IMR-90 (cell line): ENCODE data around the gene TMPRSS15.

ENCODE experiments used
- POLR2A ChIP-seq: IDR thresholded peaks from 2 replicates; pipeline ENCODE4 v1.6.1; 2012; ENCODE audit warnings: mild to moderate bottlenecking, low read depth, low read length
- RFX5 ChIP-seq: IDR thresholded peaks from 2 replicates; pipeline ENCODE4 v1.8.0; 2012; ENCODE audit warnings: low read depth, mild to moderate bottlenecking, low read length, moderate library complexity
- TF ChIP-seq, protein P1 (sequence below): conservative IDR thresholded peaks from 2 replicates; pipeline ENCODE4 v1.5.1; 2012; ENCODE audit warnings: mild to moderate bottlenecking, low read depth, low read length, improper control_type of control experiment

DNA sequence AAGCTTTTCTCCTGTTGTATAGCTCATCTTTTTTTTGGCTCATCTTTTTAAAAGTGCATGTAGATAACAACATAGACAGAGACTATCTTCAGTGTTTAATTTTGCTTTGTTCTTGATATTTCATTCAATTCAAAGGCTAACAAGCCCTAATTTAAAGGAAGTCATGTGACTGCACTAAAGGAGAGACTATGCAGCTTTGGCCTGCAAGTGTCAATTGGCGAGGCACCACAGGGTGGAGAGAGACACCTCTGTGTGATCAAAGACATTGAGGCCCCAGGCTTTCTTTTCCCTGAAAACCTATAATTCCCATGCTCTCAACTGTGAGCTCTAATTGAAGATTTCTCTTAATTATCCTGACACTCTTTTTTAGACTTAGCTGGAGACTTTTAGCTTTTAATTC is 105.4 kb downstream of the TMPRSS15 start:
- TF ChIP-seq, protein P1, sequence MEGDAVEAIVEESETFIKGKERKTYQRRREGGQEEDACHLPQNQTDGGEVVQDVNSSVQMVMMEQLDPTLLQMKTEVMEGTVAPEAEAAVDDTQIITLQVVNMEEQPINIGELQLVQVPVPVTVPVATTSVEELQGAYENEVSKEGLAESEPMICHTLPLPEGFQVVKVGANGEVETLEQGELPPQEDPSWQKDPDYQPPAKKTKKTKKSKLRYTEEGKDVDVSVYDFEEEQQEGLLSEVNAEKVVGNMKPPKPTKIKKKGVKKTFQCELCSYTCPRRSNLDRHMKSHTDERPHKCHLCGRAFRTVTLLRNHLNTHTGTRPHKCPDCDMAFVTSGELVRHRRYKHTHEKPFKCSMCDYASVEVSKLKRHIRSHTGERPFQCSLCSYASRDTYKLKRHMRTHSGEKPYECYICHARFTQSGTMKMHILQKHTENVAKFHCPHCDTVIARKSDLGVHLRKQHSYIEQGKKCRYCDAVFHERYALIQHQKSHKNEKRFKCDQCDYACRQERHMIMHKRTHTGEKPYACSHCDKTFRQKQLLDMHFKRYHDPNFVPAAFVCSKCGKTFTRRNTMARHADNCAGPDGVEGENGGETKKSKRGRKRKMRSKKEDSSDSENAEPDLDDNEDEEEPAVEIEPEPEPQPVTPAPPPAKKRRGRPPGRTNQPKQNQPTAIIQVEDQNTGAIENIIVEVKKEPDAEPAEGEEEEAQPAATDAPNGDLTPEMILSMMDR: no peak
- no peak for TF ChIP-seq RFX5
- no peak for TF ChIP-seq POLR2A
